GM06990 (cell line): Measurements from ENCODE around the gene NCMAP.

ENCODE experiments used
- DNase-seq: peaks from one replicate; pipeline ENCODE4 v3.0.0-alpha.2; 2011; ENCODE audit not compliant: insufficient read length; ENCODE audit errors: extremely low read depth
- H3K27me3 ChIP-seq: replicated peaks from 2 replicates; pipeline ENCODE4 v1.6.0; 2011; ENCODE audit warnings: low read length; ENCODE audit not compliant: control insufficient read depth, insufficient read depth
- H3K36me3 ChIP-seq: 2 replicates; pipeline ENCODE4 v1.5.1; 2011; ENCODE audit warnings: low read length; ENCODE audit not compliant: control insufficient read depth, insufficient read depth
- H3K4me3 ChIP-seq: replicated peaks from 2 replicates; pipeline ENCODE4 v1.5.1; 2011; ENCODE audit warnings: low read depth, mild to moderate bottlenecking, control low read depth, low read length
- TF ChIP-seq, protein P1 (sequence below): IDR thresholded peaks from 2 replicates; pipeline ENCODE4 v1.5.1; 2011; ENCODE audit warnings: low read length, control low read depth, mild to moderate bottlenecking, inconsistent platforms; ENCODE audit not compliant: insufficient read depth, poor library complexity, severe bottlenecking

Gene NCMAP, protein sequence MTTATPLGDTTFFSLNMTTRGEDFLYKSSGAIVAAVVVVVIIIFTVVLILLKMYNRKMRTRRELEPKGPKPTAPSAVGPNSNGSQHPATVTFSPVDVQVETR

DNA sequence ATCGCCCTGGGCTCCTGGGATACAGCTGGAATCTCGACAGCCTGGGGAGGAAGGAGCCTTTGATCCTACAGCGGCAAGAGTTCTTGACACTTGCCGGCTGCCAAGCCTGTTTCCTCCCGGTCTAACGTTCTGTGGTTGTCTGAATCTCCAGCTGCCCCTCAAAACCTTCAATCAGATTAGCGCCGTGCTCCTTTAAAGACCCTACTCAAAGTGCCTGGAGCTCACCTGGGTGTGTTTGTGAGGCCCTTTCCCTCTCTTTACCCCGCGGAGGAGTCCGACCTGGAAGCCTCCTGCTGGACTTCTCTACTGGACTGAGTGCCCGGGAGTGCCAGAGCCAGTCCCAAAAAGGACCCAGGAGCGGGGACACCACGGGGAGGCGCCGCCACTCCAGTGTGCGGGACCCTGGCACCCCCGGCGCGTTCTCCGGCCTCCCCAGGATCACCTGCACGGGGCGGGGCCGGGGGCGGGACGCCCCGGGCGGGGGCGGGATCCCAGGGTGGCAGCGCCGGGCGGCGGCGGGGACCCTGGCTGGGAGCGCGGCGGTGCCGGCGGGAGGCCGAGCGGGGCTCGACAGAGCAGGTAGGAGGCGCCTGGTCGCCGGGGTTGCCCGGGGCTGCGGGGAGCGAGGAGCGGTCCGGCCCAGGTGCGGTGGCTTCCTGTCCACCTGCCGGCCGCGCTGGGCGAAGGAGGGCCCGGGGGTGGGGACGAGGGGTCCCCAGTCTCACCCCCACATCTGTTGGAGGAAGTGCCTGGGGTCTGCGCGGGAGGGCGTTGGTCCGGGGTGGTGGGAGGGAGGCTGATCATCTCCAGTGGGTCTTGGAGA, at the start of gene NCMAP:
TSS of gene NCMAP (plus strand) at position 497 of the 823 bp plus-strand sequence. CDS start 39,344 bp downstream, outside the sequence.
- TF ChIP-seq, protein P1, sequence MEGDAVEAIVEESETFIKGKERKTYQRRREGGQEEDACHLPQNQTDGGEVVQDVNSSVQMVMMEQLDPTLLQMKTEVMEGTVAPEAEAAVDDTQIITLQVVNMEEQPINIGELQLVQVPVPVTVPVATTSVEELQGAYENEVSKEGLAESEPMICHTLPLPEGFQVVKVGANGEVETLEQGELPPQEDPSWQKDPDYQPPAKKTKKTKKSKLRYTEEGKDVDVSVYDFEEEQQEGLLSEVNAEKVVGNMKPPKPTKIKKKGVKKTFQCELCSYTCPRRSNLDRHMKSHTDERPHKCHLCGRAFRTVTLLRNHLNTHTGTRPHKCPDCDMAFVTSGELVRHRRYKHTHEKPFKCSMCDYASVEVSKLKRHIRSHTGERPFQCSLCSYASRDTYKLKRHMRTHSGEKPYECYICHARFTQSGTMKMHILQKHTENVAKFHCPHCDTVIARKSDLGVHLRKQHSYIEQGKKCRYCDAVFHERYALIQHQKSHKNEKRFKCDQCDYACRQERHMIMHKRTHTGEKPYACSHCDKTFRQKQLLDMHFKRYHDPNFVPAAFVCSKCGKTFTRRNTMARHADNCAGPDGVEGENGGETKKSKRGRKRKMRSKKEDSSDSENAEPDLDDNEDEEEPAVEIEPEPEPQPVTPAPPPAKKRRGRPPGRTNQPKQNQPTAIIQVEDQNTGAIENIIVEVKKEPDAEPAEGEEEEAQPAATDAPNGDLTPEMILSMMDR: no peak
- no peaks in the 10 kb centered on the region for H3K36me3 ChIP-seq
- H3K27me3 ChIP-seq: peaks cover 2% of the 10 kb centered on the region
- no peak within 1 kb of the TSS for H3K4me3 ChIP-seq
- no peak for DNase-seq

DNA sequence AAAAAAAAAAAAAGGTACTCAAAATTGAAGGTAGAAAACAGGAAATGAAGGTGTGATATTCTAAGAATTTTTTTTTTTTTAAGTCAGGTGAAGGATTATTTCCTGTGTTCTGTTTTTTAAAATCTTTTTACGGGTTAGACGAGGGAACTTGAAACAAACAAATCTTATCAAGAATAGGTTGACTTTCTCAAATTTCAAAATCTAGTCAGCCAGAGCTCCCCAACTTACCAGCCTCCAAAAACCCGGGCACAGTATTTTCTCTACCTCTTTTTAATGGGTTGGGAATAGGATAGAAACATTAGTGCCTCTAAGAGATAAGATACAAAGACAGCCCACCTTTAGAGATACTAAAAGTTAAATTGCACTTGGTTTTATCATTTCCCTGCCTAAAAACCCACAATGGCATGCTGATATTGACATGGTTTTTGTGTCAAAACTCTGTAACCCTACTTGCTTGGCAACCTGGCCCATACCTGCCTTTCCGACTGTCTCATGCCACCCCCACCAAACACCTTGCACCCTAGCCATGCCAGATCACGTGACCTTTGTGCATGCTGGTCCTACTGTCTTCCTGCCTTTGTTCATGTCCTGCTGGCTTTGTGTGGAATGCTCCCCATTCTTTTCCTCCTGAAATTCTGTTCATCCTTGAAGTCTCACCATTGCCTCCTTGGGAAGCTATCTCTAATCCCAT, 49.1 kb upstream of the NCMAP start:
- no peaks in the 10 kb centered on the region for H3K36me3 ChIP-seq
- H3K4me3 ChIP-seq: no peak overlapping the region
- TF ChIP-seq, protein P1: no peak
- no peak for DNase-seq
- H3K27me3 ChIP-seq: no peaks in the 10 kb centered on the region; the same call in 1 of the 2 replicates

DNA sequence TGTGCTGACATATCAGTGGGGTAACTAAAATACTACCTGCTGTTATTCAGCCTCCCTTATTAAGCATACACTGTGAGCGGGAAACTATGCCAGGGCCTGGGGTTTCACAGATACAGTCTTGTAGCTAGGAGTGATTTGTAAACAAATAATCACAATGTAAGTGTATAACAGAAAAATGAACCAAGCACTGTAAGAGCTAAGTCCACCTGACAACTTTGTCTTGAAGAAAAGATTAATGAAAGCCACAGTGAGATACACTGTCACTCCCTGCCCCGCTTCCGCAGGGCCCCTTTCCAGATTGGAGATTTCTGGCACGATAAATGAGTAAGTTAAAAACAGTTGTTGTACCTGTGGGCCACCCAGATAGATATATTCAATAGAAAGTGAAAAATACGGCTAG, 48.5 kb upstream of the NCMAP start:
- H3K27me3 ChIP-seq: no peaks in the 10 kb centered on the region; the same call in 1 of the 2 replicates
- TF ChIP-seq, protein P1: no peak
- DNase-seq: no peak
- H3K36me3 ChIP-seq: no peaks in the 10 kb centered on the region
- H3K4me3 ChIP-seq: no peak overlapping the region

DNA sequence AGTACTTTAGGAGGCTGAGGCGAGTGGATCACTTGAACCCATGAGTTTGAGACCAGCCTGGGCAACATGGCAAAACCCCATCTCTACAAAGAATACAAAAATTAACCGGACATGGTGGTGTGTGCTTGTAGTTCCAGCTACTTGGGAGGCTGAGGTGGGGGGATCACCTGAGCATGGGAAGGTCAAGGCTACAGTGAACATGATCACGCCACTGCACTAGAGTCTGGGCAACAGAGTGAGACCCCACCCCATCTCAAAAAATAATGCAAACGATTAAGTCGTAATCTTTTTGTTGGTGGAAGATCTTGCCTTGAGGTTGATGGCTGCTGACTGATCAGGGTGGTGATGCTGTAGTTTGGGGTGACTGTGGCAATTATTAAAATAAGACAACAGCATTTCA, 47.0 kb upstream of the NCMAP start:
- TF ChIP-seq, protein P1: no peak
- Histone ChIP-seq H3K27me3 (no peaks in the 10 kb centered on the region; the same call in 1 of the 2 replicates), H3K36me3 (no peaks in the 10 kb centered on the region), H3K4me3 (no peak overlapping the region)
- DNase-seq: no peak

DNA sequence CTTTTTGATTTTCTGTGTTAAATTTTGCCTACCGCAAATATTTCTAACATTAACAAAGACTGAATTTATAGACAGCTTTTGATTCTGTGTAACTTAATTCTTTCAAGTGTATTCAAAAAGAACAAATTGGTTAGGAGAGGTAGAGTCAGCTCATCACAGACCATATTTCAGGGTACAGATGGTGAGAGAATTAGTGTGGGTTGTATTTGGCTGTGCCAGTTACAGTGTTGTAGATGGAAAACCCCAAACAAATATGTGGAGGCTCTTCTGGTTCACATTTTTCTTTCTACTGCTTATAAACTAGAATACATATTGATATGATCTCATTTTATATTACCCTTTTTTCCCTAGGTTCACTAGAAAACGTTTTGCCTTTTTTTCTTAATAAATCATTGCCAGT, 42.2 kb upstream of the NCMAP start:
- no peaks in the 10 kb centered on the region for H3K27me3 ChIP-seq
- DNase-seq: no peak
- no peaks in the 10 kb centered on the region for H3K36me3 ChIP-seq
- no peak overlapping the region for H3K4me3 ChIP-seq
- TF ChIP-seq, protein P1: no peak
